HEK293 (cell line): ENCODE data around the gene TMEM41A.

Source experiments
- CTCF ChIA-PET: fragments of 350-600 bp; formaldehyde crosslinking; extraction: SDS; loops from one replicate; lab custom pipeline; 2021; ENCODE audit warnings: antibody characterized with exemption; lab: Yijun Ruan, JAX
- POLR2A ChIA-PET: fragments of 300-600 bp; formaldehyde crosslinking; extraction: SDS; loops from one replicate; lab custom pipeline; 2020; ENCODE audit warnings: antibody characterized with exemption, inconsistent platforms; lab: Yijun Ruan, JAX
- H3K27ac ChIP-seq: fragments of 200-500 bp; sonication (Bioruptor generic); 2 replicates; pipeline ENCODE4 v1.5.1; 2014; ENCODE audit warnings: low read depth, low read length, control low read depth, inconsistent platforms; ENCODE audit errors: extremely low read depth
- H3K36me3 ChIP-seq, 2 experiments: fragments of 200-500 bp in 1 of 2; sonication (Bioruptor generic) in 1 of 2; 1 replicate in 1 of 2; 2 replicates in 1 of 2; pipeline ENCODE4 v1.5.1; 2014 to 2017; ENCODE audit warnings: inconsistent platforms in 2 of 2, low read length in 2 of 2; ENCODE audit not compliant: control insufficient read depth in 2 of 2, insufficient read depth in 1 of 2
- H3K4me1 ChIP-seq: fragments of 200-500 bp; sonication (Bioruptor generic); 2 replicates; pipeline ENCODE4 v1.5.1; 2014; ENCODE audit warnings: mild to moderate bottlenecking, low read length, inconsistent platforms; ENCODE audit not compliant: control insufficient read depth, insufficient read depth
- H3K4me3 ChIP-seq: 2 replicates; pipeline ENCODE4 v1.5.1; 2011; ENCODE audit warnings: low read depth, mild to moderate bottlenecking, control low read depth, low read length, moderate library complexity
- H3K9me3 ChIP-seq: fragments of 200-500 bp; sonication (Bioruptor generic); 2 replicates; pipeline ENCODE4 v1.5.1; 2014; ENCODE audit warnings: low read depth, low read length, inconsistent platforms; ENCODE audit not compliant: control insufficient read depth, insufficient read depth
- BCL6B ChIP-seq: fragments of 450-650 bp; formaldehyde crosslinking; IDR thresholded peaks from 2 replicates; pipeline ENCODE4 v1.5.1; 2017; ENCODE audit warnings: missing biosample characterization, missing genetic modification characterization
- GLI4 ChIP-seq: fragments of 450-650 bp; formaldehyde crosslinking; IDR thresholded peaks from 2 replicates; pipeline ENCODE4 v1.5.1; 2016; ENCODE audit warnings: missing biosample characterization, missing genetic modification characterization
- GLIS1 ChIP-seq: fragments of 450-650 bp; formaldehyde crosslinking; IDR thresholded peaks from 2 replicates; pipeline ENCODE4 v1.5.1; 2016; ENCODE audit warnings: missing biosample characterization, missing genetic modification characterization
- HIC1 ChIP-seq: fragments of 450-650 bp; formaldehyde crosslinking; IDR thresholded peaks from 2 replicates; pipeline ENCODE4 v1.5.1; 2016; ENCODE audit warnings: missing biosample characterization, missing genetic modification characterization
- KLF7 ChIP-seq: fragments of 450-650 bp; formaldehyde crosslinking; IDR thresholded peaks from 2 replicates; pipeline ENCODE4 v1.5.1; 2016; ENCODE audit warnings: missing biosample characterization, missing genetic modification characterization, borderline replicate concordance
- MEIS1 ChIP-seq: sonication (generic); formaldehyde crosslinking; IDR thresholded peaks from 2 replicates; pipeline ENCODE4 v1.8.1; 2022; ENCODE audit warnings: missing genetic modification reagents, mild to moderate bottlenecking, borderline replicate concordance
- MYNN ChIP-seq: fragments of 450-650 bp; formaldehyde crosslinking; IDR thresholded peaks from 2 replicates; pipeline ENCODE4 v1.5.1; 2016; ENCODE audit warnings: missing biosample characterization, missing genetic modification characterization, borderline replicate concordance
- TCF7L2 ChIP-seq: IDR thresholded peaks from 2 replicates; pipeline ENCODE4 v1.6.1; 2011; ENCODE audit warnings: low read depth, mild to moderate bottlenecking, inconsistent platforms, low read length, moderate library complexity, borderline replicate concordance
- ZBTB48 ChIP-seq: fragments of 450-650 bp; formaldehyde crosslinking; IDR thresholded peaks from 2 replicates; pipeline ENCODE4 v1.5.1; 2016; ENCODE audit warnings: missing biosample characterization, missing genetic modification characterization
- ZNF174 ChIP-seq: fragments of 450-650 bp; formaldehyde crosslinking; IDR thresholded peaks from 2 replicates; pipeline ENCODE4 v1.5.0; 2017; ENCODE audit warnings: missing biosample characterization, mild to moderate bottlenecking, missing genetic modification characterization
- ZNF184 ChIP-seq: fragments of 450-650 bp; IDR thresholded peaks from 2 replicates; pipeline ENCODE4 v1.5.1; 2018; ENCODE audit warnings: missing biosample characterization, mild to moderate bottlenecking, missing genetic modification characterization
- ZNF302 ChIP-seq: fragments of 450-650 bp; formaldehyde crosslinking; IDR thresholded peaks from 2 replicates; pipeline ENCODE4 v1.5.1; 2016; ENCODE audit warnings: missing biosample characterization, missing genetic modification characterization, low read depth
- ZNF354C ChIP-seq: fragments of 450-650 bp; formaldehyde crosslinking; IDR thresholded peaks from 2 replicates; pipeline ENCODE4 v1.5.1; 2016; ENCODE audit warnings: missing biosample characterization, missing genetic modification characterization, low read depth, borderline replicate concordance
- ZNF391 ChIP-seq: fragments of 450-650 bp; formaldehyde crosslinking; IDR thresholded peaks from 2 replicates; pipeline ENCODE4 v1.5.1; 2016; ENCODE audit warnings: low read depth, missing biosample characterization, missing genetic modification characterization, borderline replicate concordance
- ZNF423 ChIP-seq: fragments of 450-650 bp; formaldehyde crosslinking; IDR thresholded peaks from 2 replicates; pipeline ENCODE4 v1.5.1; 2016; ENCODE audit warnings: missing biosample characterization, missing genetic modification characterization
- ZNF548 ChIP-seq: fragments of 450-650 bp; formaldehyde crosslinking; IDR thresholded peaks from 2 replicates; pipeline ENCODE4 v1.5.1; 2016; ENCODE audit warnings: missing biosample characterization, missing genetic modification characterization
- ZNF596 ChIP-seq: fragments of 450-650 bp; IDR thresholded peaks from 2 replicates; pipeline ENCODE4 v1.5.0; 2018; ENCODE audit warnings: missing biosample characterization, mild to moderate bottlenecking, missing genetic modification characterization, moderate library complexity
- ZNF658 ChIP-seq: fragments of 450-650 bp; formaldehyde crosslinking; IDR thresholded peaks from 2 replicates; pipeline ENCODE4; 2016; ENCODE audit warnings: missing biosample characterization, missing genetic modification characterization
- ZNF660 ChIP-seq: fragments of 450-650 bp; IDR thresholded peaks from 2 replicates; pipeline ENCODE4 v1.5.1; 2018; ENCODE audit warnings: missing biosample characterization, mild to moderate bottlenecking, missing genetic modification characterization
- TF ChIP-seq, protein P1 (sequence below): fragments of 450-650 bp; formaldehyde crosslinking; IDR thresholded peaks from 2 replicates; pipeline ENCODE4 v1.5.1; 2016; ENCODE audit warnings: missing biosample characterization, missing genetic modification characterization
- TF ChIP-seq, protein P2 (sequence below): fragments of 450-650 bp; formaldehyde crosslinking; IDR thresholded peaks from 2 replicates; pipeline ENCODE4 v1.5.1; 2017; ENCODE audit warnings: missing biosample characterization, missing genetic modification characterization

TMEM41A gene

DNA sequence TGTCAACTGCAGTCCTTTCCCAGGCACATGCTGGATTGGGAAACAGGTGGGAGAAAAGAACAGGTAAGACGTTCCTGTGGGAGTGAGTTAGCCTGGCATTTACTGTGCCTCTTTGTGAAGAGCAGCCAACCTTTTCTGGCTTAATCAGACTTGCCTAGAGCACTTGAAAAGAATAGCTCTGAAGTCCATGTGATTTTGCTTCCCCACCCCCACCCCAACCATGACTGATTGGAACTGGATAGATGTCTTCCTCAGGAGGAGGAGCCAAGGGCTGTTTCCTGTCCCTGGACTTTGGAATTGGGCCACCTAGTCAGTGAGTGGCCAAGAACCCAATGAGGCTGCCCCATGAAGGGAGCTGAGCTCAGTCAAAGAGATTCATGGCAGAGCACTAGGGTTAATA, 4.7 kb upstream of the TMEM41A start:
- Histone ChIP-seq H3K27ac (no peak overlapping the region), H3K36me3 (no peaks in the 10 kb centered on the region), H3K4me3 (no peak overlapping the region), H3K4me1 (no peaks in the 10 kb centered on the region), H3K9me3 (no peaks in the 10 kb centered on the region)
- ChIA-PET CTCF (interaction anchor here (0.7 kb wide), 1 partner anchor 24 kb away, joined by 3 read pairs; no protein-coding TSS in a partner anchor), POLR2A (no interaction called here)
- no peak for TF ChIP-seq GLI4 (tag by site-specific recombination)
- no peak for TF ChIP-seq ZNF302
- no peak for TF ChIP-seq ZNF660 (tag by site-specific recombination)
- TF ChIP-seq ZBTB48 (tag by site-specific recombination) = no peak
- no peak for TF ChIP-seq ZNF184 (tag by site-specific recombination)

DNA sequence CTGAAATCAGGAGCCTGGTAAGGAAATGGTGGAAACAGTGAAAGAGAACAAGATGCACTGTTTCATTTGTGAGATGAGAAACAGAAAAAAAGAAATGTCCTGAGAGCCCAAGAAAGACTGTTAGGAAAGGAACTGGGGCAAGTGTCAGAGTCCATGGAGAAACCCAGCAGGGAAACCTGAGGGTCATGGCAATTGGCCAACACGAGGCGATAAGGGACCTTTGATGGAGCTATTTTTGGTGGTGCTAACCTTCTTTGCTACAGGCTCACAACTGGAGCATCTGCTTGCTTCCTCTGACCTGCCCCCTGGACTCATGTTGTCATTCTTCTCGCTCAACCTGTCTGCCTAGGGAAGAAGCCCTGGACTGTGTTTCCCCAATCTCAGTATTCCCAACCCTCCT, 4.2 kb upstream of the TMEM41A start:
- H3K4me3 ChIP-seq = no peak overlapping the region
- H3K27ac ChIP-seq = no peak overlapping the region
- ChIA-PET POLR2A (no interaction called here), CTCF (no interaction called here)
- no peaks in the 10 kb centered on the region for H3K9me3 ChIP-seq
- TF ChIP-seq BCL6B (tag by site-specific recombination) (no peak), KLF7 (tag by site-specific recombination) (no peak)
- H3K4me1 ChIP-seq = no peaks in the 10 kb centered on the region
- no peaks in the 10 kb centered on the region for H3K36me3 ChIP-seq

GRCh38 chr3:185490241-185490640, 8.6 kb downstream of the TMEM41A start:
- no peaks in the 10 kb centered on the region for H3K9me3 ChIP-seq
- no peak overlapping the region for H3K27ac ChIP-seq
- H3K4me1 ChIP-seq = no peaks in the 10 kb centered on the region
- H3K36me3 ChIP-seq = peaks cover 5 to 86% of the 10 kb centered on the region in 2 experiments; a peak in 2 of 3 replicates
- CTCF ChIA-PET = no interaction called here
- TF ChIP-seq ZNF174 (no peak), GLIS1 (tag by site-specific recombination) (no peak), ZNF658 (tag by site-specific recombination) (no peak), MYNN (tag by site-specific recombination) (no peak), ZNF548 (tag by site-specific recombination) (no peak), MEIS1 (no peak), ZNF596 (tag by site-specific recombination) (no peak), ZNF423 (no peak)
- TF ChIP-seq, protein P1, sequence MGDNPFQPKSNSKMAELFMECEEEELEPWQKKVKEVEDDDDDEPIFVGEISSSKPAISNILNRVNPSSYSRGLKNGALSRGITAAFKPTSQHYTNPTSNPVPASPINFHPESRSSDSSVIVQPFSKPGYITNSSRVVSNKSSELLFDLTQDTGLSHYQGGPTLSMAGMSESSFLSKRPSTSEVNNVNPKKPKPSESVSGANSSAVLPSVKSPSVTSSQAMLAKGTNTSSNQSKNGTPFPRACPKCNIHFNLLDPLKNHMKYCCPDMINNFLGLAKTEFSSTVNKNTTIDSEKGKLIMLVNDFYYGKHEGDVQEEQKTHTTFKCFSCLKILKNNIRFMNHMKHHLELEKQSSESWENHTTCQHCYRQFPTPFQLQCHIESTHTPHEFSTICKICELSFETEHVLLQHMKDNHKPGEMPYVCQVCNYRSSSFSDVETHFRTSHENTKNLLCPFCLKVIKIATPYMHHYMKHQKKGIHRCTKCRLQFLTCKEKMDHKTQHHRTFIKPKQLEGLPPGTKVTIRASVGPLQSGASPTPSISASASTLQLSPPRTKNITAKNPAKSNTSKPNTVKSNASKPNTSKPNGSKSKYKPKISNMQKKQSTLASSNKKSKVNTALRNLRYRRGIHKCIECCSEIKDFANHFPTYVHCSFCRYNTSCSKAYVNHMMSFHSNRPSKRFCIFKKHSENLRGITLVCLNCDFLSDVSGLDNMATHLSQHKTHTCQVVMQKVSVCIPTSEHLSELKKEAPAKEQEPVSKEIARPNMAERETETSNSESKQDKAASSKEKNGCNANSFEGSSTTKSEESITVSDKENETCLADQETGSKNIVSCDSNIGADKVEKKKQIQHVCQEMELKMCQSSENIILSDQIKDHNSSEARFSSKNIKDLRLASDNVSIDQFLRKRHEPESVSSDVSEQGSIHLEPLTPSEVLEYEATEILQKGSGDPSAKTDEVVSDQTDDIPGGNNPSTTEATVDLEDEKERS (tag by site-specific recombination) = no peak
- TF ChIP-seq, all 188 proteins: peak for 0
- POLR2A ChIA-PET = no interaction called here
- no peak overlapping the region for H3K4me3 ChIP-seq

DNA sequence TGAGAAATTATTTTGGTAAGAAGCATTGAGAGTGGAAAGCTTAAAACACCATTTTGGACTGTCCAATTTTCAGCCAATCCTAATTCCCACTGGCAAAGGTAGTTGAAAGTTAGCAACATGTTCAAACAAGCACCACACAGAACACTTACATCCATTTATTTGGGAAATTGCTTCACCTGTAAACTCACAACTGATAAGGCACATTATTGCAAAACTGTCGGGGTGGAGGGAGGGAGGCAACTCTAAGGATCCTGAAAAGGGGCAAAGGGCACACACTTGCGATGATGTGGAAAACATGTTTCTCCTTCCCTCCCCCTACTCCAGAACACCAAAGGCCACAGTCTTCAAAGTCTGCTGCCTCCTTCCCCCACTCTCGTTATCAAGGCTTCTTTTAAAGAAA, 9.4 kb downstream of the TMEM41A start:
- Histone ChIP-seq H3K9me3 (no peaks in the 10 kb centered on the region), H3K4me3 (no peak overlapping the region), H3K36me3 (peaks cover 4 to 80% of the 10 kb centered on the region in 2 experiments; a peak in 2 of 3 replicates), H3K27ac (no peak overlapping the region), H3K4me1 (no peaks in the 10 kb centered on the region)
- ChIA-PET POLR2A (no interaction called here), CTCF (interaction anchor here (0.8 kb wide), 1 partner anchor 86 kb away, joined by 3 read pairs; no protein-coding TSS in a partner anchor)
- TF ChIP-seq TCF7L2 = no peak
- no peak for TF ChIP-seq ZNF658 (tag by site-specific recombination)
- no peak for TF ChIP-seq HIC1
- TF ChIP-seq, protein P2, sequence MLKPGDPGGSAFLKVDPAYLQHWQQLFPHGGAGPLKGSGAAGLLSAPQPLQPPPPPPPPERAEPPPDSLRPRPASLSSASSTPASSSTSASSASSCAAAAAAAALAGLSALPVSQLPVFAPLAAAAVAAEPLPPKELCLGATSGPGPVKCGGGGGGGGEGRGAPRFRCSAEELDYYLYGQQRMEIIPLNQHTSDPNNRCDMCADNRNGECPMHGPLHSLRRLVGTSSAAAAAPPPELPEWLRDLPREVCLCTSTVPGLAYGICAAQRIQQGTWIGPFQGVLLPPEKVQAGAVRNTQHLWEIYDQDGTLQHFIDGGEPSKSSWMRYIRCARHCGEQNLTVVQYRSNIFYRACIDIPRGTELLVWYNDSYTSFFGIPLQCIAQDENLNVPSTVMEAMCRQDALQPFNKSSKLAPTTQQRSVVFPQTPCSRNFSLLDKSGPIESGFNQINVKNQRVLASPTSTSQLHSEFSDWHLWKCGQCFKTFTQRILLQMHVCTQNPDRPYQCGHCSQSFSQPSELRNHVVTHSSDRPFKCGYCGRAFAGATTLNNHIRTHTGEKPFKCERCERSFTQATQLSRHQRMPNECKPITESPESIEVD = no peak
- TF ChIP-seq ZNF391 (tag by site-specific recombination) = no peak
- TF ChIP-seq ZNF354C = no peak
- TF ChIP-seq ZNF184 (tag by site-specific recombination) = no peak
